Measurements from ENCODE around the gene CNTN5.
"Not testable (repeated sequence)": the region's sequence is repeated elsewhere in the genome, so short reads cannot be mapped to it uniquely, and the experiment has no call there.

Gene CNTN5

DNA sequence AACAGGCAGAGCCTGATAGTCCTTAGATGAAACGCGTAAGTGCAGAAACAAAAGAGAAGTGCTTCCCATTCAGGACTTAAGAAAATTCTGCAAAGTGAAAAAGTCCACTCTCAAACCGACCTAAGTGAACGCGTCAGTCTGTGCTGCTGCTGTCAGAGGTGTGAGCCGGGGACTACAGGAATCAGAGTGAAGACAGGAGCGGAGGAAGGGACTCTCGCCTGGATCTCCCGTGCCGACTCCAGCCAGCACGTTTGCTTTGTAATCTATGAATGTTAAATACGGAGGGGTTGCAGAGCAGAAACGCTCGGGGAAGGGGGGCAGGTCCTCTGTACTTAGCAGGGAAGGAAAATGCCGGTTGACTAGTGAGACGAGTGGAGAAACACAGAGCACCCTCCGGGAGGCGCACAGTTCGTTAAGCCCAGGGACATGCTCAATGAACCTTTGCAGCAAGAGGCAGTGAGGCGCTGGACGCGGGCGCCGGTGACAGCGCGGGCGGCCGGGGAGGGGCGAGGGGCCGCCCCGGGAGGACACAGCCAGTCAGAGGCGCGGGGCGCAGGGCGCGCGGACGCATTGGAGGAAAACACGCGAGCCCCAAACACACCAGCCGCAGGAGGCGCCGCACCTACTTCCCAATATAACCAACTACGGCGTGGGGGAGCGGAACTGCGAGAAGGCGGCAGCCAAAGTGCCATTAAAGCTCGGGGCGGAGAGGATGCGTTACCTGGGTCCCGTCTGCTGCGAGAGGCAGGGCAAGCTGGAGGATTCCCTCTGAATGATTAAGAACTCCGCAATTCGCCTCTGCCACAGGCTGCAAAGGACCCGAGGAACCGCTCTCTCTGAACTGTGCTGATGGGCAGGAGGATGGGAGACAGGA, at the start of gene CNTN5:
CNTN5 (plus strand) TSS at position 598 of the 874 bp plus-strand sequence.
- no peak for DNase-seq (ENCODE audit: low read depth in 2 of 2, low spot score in 1 of 2)

DNA sequence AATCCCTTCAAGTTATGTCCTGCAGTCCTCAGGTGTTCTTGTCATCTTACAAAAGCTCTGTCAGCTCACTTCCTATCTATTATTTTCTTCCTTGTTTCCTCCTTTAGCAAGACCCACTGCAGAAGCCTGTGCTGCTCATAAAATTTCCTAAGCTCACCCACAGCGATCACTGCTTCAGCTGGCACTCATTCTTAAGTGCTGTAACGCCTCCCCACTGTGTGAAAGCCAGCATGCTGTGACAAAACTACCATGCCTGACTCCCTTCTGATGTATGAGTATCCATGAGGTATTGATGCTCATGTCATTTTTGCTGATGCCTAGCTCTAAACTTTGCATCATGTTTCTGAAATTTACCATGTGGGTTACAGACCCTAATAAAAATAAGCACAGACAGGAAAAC, 41.5 kb upstream of the CNTN5 start:
- no peak for DNase-seq (ENCODE audit: low read depth in 2 of 2, low spot score in 1 of 2)

- no peak for DNase-seq (ENCODE audit: low read depth in 2 of 2, low spot score in 1 of 2)
Measured at GRCh38 chr11:99015634-99016454, 4.9 kb upstream of the CNTN5 start.

GRCh38 chr11:99019696-99020095, 1.1 kb upstream of the CNTN5 start:
- DNase-seq (ENCODE audit: low read depth in 2 of 2, low spot score in 1 of 2): no peak

- DNase-seq (ENCODE audit: low read depth in 2 of 2, low spot score in 1 of 2): no peak
Measured at GRCh38 chr11:99037057-99037456, 16.3 kb downstream of the CNTN5 start.

- DNase-seq (ENCODE audit: low read depth in 2 of 2, low spot score in 1 of 2): no peak
Measured at GRCh38 chr11:99063331-99063730, 42.6 kb downstream of the CNTN5 start.

- no peak for DNase-seq (ENCODE audit: low read depth in 2 of 2, low spot score in 1 of 2)
Measured at GRCh38 chr11:99065121-99065520, 44.4 kb downstream of the CNTN5 start.

- no peak for DNase-seq (ENCODE audit: low read depth in 2 of 2, low spot score in 1 of 2)
Measured at GRCh38 chr11:99066618-99067317, 46.0 kb downstream of the CNTN5 start.

DNA sequence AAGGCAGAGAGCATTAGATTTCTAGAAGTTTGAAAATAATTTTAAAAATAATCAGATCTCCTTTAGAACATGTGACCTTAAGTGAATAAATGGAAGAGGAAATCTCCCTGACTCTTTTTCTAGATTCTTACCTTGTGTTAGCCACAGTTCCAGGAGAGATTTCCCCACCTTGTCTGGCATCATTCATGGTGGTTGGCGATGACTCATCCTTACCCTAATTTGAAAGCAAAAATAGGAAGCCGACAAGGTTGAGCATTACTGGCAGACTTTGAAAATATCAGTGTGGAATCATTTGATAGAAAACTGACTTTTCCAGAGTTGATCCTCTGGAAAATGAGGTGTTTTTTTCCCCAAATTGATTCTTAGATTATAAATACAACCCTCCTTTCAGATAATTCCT, 48.1 kb downstream of the CNTN5 start:
- DNase-seq (ENCODE audit: low read depth in 2 of 2, low spot score in 1 of 2): no peak

DNA sequence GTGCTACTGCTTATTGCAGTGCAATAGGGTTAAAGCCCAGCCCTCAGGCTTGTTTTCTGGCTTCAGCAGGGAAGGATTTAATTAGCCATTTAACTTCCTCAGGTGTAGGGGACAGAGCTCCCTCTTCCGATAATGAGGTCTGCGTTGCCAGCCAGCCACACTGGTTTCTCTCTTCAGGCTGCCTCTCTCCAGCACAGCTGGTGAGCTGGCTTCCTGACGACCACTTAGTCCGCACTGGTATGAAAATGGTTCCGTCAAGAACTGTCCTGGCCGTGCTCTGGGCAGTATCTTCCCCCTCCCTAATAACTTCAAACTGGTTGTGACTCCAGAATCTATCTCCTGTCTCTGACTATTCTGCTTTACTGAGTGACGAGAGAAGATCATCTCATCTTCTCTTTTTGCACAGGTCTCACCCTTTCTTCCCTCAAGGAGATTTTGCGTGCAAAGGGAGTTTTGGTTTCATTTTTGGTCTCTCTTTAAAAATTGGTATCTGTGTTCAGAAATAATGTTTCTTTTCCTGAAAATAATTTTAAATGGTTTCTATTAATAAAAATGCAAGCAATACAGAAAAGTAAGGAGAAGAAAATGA, 49.2 kb downstream of the CNTN5 start:
- DNase-seq (ENCODE audit: low read depth in 2 of 2, low spot score in 1 of 2): no peak

- DNase-seq (ENCODE audit: low read depth in 2 of 2, low spot score in 1 of 2): no peak
Measured at GRCh38 chr11:99079576-99079975, 58.8 kb downstream of the CNTN5 start.

DNA sequence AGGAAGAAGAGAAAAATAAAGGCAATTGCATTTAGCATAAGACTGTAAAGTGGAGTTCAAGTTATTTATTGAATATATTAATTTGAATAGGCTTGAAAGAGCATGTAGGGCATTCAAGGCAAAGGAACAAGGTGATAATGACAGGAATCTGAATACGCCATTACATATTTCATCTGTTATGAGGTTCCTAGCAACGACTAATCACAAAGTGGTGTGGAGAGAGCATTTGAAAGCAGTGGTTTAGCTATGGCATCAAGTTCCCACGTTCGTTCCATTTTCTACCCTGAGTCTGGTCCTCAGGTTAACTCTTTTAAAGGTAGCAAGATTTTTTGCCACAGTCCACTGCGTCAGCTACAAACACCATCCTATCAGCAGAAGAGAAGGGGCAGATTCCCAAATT, 59.4 kb downstream of the CNTN5 start:
- no peak for DNase-seq (ENCODE audit: low read depth in 2 of 2, low spot score in 1 of 2)

GRCh38 chr11:99098258-99098657, 77.5 kb downstream of the CNTN5 start:
- DNase-seq (ENCODE audit: low read depth in 2 of 2, low spot score in 1 of 2): no peak

- DNase-seq (ENCODE audit: low read depth in 2 of 2, low spot score in 1 of 2): no peak
Measured at GRCh38 chr11:99098751-99099150, 78.0 kb downstream of the CNTN5 start.

- no peak for DNase-seq (ENCODE audit: low read depth in 2 of 2, low spot score in 1 of 2)
Measured at GRCh38 chr11:99117603-99118002, 96.9 kb downstream of the CNTN5 start.

DNA sequence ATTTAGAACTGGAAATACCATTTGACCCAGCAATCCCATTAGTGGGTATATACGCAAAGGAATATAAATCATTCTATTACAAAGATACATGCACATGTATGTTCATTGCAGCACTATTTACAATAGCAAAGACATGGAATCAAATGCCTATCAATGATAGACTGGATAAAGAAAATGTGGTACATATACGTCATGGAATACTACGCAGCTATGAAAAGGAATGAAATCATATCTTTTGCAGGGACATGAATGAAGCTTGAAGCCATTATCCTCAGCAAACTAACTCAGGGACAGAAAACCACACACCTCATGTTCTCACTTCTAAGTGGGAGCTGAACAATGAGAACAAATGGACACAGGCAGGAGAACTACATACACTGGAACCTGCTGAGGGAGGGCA, 113.1 kb downstream of the CNTN5 start:
- DNase-seq (ENCODE audit: low read depth in 2 of 2, low spot score in 1 of 2): not testable (repeated sequence)

DNA sequence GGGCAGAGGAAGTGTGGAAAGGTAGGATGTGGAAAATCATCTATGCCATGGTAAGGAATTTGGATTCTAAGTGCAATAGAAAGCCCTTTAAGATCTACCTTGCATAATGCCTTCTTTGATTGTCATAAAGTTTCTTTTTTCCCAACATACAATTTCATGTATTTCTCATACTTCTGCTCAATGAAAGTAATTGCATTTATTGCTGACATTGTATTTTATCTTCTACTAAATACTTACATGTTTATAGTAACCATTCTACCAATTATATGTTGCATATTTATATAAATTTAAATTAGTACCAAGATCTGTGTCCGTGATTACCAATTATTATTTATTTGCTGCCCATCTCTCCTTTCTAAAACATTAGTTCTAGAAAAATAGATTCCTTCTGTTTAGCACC, 114.8 kb downstream of the CNTN5 start:
- DNase-seq (ENCODE audit: low read depth in 2 of 2, low spot score in 1 of 2): no peak

DNA sequence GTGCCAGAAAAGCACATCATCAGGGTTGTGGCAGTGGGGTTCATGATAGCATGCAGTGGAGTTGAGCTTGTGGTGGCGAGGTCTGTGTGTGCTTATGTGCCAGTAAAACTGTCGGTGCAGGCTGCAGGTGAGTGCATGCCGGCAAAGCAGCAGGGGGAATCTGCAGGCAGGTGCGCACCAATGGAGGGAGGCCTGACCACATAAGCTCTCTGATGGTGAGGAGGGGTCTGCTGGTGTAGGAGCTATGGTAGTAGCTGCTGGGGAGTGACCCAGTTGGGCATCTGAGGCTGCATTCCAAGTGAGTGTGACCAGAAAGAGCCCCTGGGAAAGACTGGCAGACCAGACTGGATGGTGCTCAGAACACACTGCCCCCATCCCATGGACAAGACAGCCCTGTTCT, 121.5 kb downstream of the CNTN5 start:
- no peak for DNase-seq (ENCODE audit: low read depth in 2 of 2, low spot score in 1 of 2)

- DNase-seq (ENCODE audit: low read depth in 2 of 2, low spot score in 1 of 2): no peak
Measured at GRCh38 chr11:99148352-99148751, 127.6 kb downstream of the CNTN5 start.

DNA sequence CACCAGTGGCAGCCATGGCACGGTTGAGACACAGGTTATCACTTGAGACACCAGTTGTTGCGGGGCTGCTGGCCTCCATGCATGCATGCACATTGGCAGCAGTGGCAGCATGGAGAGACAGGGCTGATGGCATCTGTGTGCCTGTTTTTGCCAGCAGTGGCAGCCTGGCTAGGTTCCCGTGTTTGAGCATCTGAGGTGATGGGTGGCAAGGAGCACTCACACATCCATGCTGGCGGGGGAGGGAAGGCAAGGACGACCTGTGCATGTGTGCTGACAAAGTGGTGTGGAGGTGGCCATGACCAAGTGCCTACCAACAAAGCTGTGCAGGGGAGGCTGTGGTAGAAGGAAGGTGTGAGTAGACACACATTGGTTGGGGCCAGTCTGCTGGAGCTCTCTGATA, 133.5 kb downstream of the CNTN5 start:
- DNase-seq (ENCODE audit: low read depth in 2 of 2, low spot score in 1 of 2): no peak

GRCh38 chr11:99160447-99160846, 139.7 kb downstream of the CNTN5 start:
- no peak for DNase-seq (ENCODE audit: low read depth in 2 of 2, low spot score in 1 of 2)
